Aorta (tissue), 5 donors: ENCODE measurements around the gene CNOT11. TPM values are rescaled to one million over a fixed set of nuclear protein-coding genes. Genes with fewer than 3 reads are reported as not detected.
"Not testable (repeated sequence)": the region's sequence is repeated elsewhere in the genome, so short reads cannot be mapped to it uniquely, and the experiment has no call there.

ENCODE experiments used
- ATAC-seq: fragments of 200-7000 bp; cut with Tn5 transposase; one replicate; pipeline ENCODE4 v1.9.1; 2022; ENCODE audit warnings: moderate library complexity; ENCODE audit not compliant: low FRiP score
- DNase-seq, 2 donors: peaks; one replicate each; pipeline ENCODE4 v3.0.0-alpha.2; 2020
- H3K27ac ChIP-seq, 2 donors: one replicate each; pipeline ENCODE4 v1.5.1; 2013; ENCODE audit warnings: low read length in 2 of 2, mild to moderate bottlenecking in 2 of 2, moderate library complexity in 2 of 2, control low read depth in 1 of 2, inconsistent platforms in 1 of 2, low read depth in 1 of 2
- H3K27me3 ChIP-seq, 2 donors: one replicate each; pipeline ENCODE4 v1.6.1; 2013; ENCODE audit warnings: control low read depth in 1 of 2, low read length in 1 of 2, mild to moderate bottlenecking in 1 of 2, moderate library complexity in 1 of 2; ENCODE audit not compliant: insufficient read depth in 2 of 2, control insufficient read depth in 1 of 2
- H3K36me3 ChIP-seq, 2 donors: one replicate each; pipeline ENCODE4 v1.6.1; 2013; ENCODE audit warnings: control low read depth in 1 of 2, low read length in 1 of 2, mild to moderate bottlenecking in 1 of 2; ENCODE audit not compliant: insufficient read depth in 2 of 2, control insufficient read depth in 1 of 2
- H3K4me1 ChIP-seq, 2 donors: one replicate each; pipeline ENCODE4 v1.6.1; 2013; ENCODE audit warnings: low read length in 2 of 2, control low read depth in 1 of 2, mild to moderate bottlenecking in 1 of 2, moderate library complexity in 1 of 2; ENCODE audit not compliant: insufficient read depth in 2 of 2, control insufficient read depth in 1 of 2
- H3K4me3 ChIP-seq, 2 donors: one replicate each; pipeline ENCODE4 v1.5.1; 2013; ENCODE audit warnings: low read length in 2 of 2, control low read depth in 1 of 2, mild to moderate bottlenecking in 1 of 2
- H3K9me3 ChIP-seq: one replicate; pipeline ENCODE4 v1.6.1; 2013; ENCODE audit warnings: mild to moderate bottlenecking, low read length; ENCODE audit not compliant: control insufficient read depth
- WGBS, 2 donors: extraction: QIAGEN DNeasy Blood & Tissue Kit; methylation state at CpG; one replicate each; pipeline ENCODE4 v1.1.7; 2013; 5-methylcytosine and 5-hydroxymethylcytosine counted together
- intact Hi-C, 2 donors: fragments of 100-400 bp; cut with DNase I; formaldehyde crosslinking; loops; one replicate each; pipeline versions ENCODE4 v1.14.2 to v1.15.0; 2022
- polyA plus RNA-seq, 2 donors: library from polyadenylated mRNA; stranded (reverse); fragments of 200-250 nt; gene quantifications; one replicate each; pipeline ENCODE4 v1.2.3, GENCODE V29; 2013
- total RNA-seq, 2 donors: library from RNA; stranded (reverse); fragmentation: NEBNext Ultra II Directional; extraction: Animal tissue kit (Norgen Biotek cat#: 25700); gene quantifications; one replicate each; pipeline ENCODE4 v1.2.1, GENCODE V29; 2021
- donor health status: healthy with polysubstance abuse.
- donor health status: Bipolar disorder and iron deficiency.
- donor health status: DM: no; HTN: no; CAD: no.
- donor health status: DM: no; HTN: no; CAD: no.
- donor health status: DM: yes; HTN: yes; CAD: no.

The CNOT11 gene
- total and polyA plus RNA-seq, 4 donors, result 12.8 to 26.4 (median 20.4) TPM

DNA sequence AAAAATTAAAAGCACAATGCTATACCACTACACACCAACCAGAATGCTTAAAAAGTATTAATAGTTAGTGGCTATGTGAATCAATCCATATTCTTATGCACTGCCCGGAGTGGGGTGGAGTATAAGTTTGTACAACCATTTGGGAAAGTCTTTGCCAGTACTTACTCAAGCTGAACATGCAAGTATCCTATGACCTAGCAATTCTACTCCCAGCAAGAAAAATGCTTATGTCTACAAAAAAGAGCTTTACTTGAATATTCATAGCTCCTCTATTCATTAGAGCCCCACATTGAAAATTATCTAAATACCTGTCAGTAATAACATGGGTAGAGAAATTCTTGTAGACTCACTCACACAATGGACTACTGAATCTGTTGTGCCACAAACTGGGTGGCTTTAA, 21.4 kb upstream of the CNOT11 start:
- no peak for ATAC-seq
- Histone ChIP-seq H3K27me3 (no peaks in the 10 kb centered on the region), H3K36me3 (no peaks in the 10 kb centered on the region), H3K27ac (no peak overlapping the region), H3K9me3 (no peaks in the 10 kb centered on the region), H3K4me1 (no peaks in the 10 kb centered on the region), H3K4me3 (no peak overlapping the region)
- no peak for DNase-seq
- intact Hi-C loops, result no loop called here
- WGBS, 2 donors, result 100% methylated on average over 1 of the region's 1 CpG

DNA sequence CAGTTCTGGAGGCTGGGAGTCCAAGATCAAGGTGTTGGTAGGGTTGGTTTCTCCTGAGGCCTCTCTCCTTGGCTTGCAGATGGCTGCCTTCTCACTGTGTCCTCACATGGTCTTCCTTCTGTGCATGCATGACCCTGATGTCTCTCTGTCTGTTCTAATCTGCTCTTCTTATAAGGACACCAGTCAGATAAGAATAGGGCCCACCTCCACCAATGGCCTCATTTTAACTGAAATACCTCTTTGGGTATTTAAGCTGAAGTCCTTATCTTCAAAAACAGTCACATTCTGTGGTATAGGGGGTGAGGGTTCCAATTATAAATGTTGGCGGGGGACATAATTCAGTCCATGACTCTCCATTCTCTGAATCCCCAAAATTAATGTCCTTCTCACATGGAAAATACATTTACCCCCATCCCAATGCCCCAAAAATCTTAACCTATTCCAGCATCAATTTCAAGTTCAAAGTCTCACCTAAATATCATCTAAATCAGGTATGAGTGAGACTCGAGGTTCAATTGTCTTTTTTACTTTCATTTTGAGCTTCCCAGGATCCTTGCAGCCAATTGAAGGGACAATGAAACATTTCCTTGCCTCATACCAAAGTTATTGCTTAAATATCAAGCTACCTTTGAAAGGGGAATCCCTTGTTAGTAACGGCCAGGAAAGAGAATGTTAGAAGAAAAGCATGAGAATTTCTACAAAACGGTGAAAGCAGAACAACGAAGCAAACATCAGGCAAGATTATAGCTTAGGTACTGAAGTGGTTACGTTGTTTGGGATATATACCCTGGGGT, 20.6 kb upstream of the CNOT11 start:
- H3K27me3 ChIP-seq, result no peaks in the 10 kb centered on the region
- no peak overlapping the region for H3K4me3 ChIP-seq
- intact Hi-C loops, result no loop called here
- no peaks in the 10 kb centered on the region for H3K36me3 ChIP-seq
- ATAC-seq (no peak), DNase-seq (no peak)
- no peaks in the 10 kb centered on the region for H3K4me1 ChIP-seq
- no peak overlapping the region for H3K27ac ChIP-seq
- no peaks in the 10 kb centered on the region for H3K9me3 ChIP-seq
- WGBS, 2 donors, result 91 to 94% methylated on average over 6 of the region's 6 CpGs

DNA sequence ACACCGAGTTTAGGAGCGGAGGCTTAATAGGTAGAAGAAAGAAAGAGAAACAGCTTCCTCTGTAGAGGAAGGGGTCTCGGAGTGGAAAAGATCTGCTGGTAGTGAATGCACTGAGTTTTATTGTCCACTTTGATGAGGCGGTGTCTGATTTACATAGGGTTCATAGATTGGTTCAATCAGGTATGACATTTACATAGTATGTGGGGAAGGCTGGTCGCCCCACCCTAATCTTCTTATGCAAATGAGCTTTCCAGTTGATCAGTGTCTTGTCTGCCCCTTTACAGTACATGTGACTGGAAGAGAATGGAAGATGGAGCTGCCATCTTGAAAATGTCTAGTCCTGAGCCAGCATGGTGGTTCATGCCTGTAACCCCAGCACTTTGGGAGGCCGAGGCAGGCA, 19.9 kb upstream of the CNOT11 start:
- H3K27ac ChIP-seq, result no peak overlapping the region
- 85 to 94% methylated on average over 6 of the region's 6 CpGs for WGBS, 2 donors
- no peak overlapping the region for H3K4me3 ChIP-seq
- no peak for ATAC-seq
- no peaks in the 10 kb centered on the region for H3K9me3 ChIP-seq
- no peak for DNase-seq
- no peaks in the 10 kb centered on the region for H3K27me3 ChIP-seq
- intact Hi-C loops, result no loop called here
- H3K4me1 ChIP-seq, result no peaks in the 10 kb centered on the region
- no peaks in the 10 kb centered on the region for H3K36me3 ChIP-seq

DNA sequence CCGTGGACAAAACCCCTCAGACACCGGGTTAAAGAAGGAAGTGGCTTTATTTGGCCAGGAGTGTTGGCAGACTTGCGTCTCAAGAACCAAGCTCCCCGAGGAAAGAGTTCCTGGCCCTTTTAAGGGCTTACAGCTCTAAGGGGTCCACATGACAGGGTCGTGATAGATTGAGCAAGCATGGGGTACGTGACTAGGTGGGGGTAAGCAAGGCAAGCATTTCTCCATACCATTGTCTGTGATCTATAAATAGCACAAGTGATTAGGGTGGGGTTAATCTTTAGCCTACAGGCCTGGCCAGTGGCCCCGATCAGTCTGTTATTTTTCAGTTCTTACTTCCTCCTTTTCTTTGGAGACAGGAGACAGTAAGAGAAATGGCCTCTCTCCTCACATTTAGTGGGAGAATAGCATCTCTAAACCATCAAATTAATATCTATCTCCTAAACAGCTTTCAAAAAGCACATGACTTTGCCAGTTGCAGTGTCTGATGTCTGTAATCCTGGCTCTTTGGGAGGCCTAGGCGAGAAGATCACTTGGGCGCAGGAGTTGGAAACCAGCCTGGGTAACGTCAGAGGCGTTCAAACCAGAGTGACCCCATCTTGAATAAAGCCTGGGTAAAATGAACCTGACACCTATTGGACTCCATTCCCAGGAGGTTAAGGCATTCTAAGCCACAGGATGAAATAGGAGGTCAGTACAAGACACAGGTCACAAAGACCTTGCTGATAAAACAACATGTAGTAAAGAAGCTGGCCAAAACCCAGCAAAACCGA, 18.3 kb upstream of the CNOT11 start:
- Histone ChIP-seq H3K4me3 (no peak overlapping the region), H3K9me3 (no peaks in the 10 kb centered on the region), H3K4me1 (no peaks in the 10 kb centered on the region), H3K36me3 (no peaks in the 10 kb centered on the region), H3K27me3 (no peaks in the 10 kb centered on the region), H3K27ac (no peak overlapping the region)
- intact Hi-C loops, result no loop called here
- ATAC-seq (no peak), DNase-seq (no peak)
- 71 to 76% methylated on average over 12 of the region's 12 CpGs for WGBS, 2 donors

DNA sequence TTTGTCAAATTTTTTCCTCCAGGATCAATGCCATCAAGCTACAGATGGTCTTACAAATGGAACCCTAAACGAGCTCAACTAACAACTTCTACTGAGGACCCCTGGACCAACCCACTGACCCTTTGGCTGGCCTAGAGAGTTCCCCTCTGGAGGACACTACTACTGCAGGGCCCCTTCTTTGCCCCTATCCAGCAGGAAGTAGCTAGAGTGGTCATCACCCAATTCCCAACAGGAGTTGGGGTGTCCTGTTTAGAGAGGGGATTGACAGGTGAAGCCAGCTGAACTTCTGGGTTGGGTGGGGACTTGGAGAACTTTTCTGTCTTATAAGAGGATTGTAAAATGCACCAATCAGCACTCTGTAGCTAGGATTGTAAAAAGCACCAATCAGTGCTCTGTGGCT, 16.7 kb upstream of the CNOT11 start:
- ATAC-seq, DNase-seq, H3K27ac ChIP-seq, H3K4me3 ChIP-seq, H3K27me3 ChIP-seq, intact Hi-C loops, H3K36me3 ChIP-seq, H3K9me3 ChIP-seq, H3K4me1 ChIP-seq: not testable (repeated sequence)
- 83 to 94% methylated on average over 1 of the region's 1 CpG for WGBS, 2 donors

DNA sequence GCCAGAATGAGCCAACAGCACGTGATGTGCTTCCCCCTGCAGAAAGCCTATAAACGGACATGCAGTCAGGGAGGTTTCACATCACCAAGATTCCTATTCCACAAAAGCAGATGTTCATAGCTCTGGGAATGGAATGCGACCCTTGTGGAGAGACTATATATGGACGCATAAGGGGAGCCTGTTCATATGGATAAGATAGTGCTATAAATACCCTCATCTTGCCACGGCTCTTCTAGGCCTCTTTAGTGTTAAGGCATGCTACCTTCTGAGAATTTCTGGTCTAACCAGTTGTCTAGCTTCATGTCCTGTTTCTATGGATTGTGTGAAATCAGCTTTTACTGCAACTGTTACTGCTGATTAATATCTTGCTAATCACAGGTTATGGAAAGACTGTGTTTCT, 14.7 kb upstream of the CNOT11 start:
- ATAC-seq, H3K27ac ChIP-seq, H3K4me1 ChIP-seq, H3K36me3 ChIP-seq, intact Hi-C loops, H3K4me3 ChIP-seq, H3K27me3 ChIP-seq, H3K9me3 ChIP-seq, DNase-seq: not testable (repeated sequence)
- 73 to 77% methylated on average over 5 of the region's 5 CpGs for WGBS, 2 donors

DNA sequence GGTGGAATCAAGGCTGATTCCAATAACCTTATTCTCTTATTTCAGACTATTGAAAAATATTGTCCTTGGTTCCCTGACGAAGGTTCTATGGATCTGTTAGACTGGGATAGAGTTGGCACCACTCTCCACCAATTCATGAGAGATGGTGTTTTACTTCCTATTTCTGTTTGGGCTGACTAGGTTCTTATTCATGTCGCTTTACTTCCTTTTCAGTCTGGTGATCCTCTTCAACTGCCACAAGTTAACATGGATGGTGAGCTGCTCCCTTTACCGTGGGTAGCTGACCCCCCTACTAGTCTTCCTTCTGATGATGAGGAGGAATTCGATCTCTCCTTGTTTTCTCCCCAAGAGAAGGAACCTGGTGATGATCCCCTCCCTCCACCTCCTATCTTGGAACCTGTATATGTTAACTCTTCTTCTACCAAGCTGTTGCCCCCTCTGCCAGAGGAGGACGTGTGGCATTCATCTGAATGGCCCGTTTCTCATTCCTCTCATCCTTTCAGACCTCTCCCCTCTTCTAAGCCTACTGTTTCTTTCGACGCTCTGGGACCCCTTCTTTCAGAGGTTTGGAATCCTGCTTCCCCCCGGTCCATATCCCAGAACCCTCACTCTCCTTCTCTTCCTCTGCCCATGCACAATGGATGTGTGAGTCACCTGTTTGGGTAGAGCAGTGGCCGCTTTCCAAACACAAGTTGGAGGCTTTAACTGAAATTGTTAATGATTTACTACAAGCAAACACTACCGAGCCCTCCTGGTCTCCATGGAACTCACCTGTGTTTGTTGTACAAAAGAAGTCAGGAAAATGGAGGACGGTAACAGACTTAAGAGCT, 13.5 kb upstream of the CNOT11 start:
- intact Hi-C loops, result no loop called here
- Histone ChIP-seq H3K4me1 (no peaks in the 10 kb centered on the region), H3K27ac (no peak overlapping the region), H3K4me3 (no peak overlapping the region), H3K9me3 (no peaks in the 10 kb centered on the region), H3K27me3 (no peaks in the 10 kb centered on the region), H3K36me3 (no peaks in the 10 kb centered on the region)
- DNase-seq (no peak), ATAC-seq (no peak)
- 85 to 87% methylated on average over 12 of the region's 12 CpGs for WGBS, 2 donors

DNA sequence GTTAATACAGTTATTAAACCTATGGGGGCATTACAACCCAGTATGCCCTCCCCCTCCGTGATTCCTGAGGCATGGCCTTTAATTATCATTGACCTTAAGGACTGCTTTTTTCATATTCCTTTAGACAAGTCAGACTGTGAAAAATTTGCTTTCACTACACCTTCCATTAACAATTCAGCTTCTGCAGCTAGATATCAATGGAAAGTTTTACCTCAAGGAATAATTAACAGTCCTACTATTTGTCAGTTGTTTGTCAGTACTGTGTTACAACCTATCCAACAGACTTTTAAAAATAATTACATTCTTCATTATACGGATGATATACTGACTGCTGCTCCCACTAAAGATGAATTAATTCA, 12.9 kb upstream of the CNOT11 start:
- DNase-seq, H3K27me3 ChIP-seq, intact Hi-C loops, H3K36me3 ChIP-seq, H3K9me3 ChIP-seq, H3K4me1 ChIP-seq, H3K4me3 ChIP-seq, H3K27ac ChIP-seq, ATAC-seq: not testable (repeated sequence)
- 84% methylated on average over 2 of the region's 2 CpGs for WGBS, 2 donors
